Measurements from ENCODE around the gene DIS3L2. TPM values are rescaled to one million over a fixed set of nuclear protein-coding genes. Genes with fewer than 3 reads are reported as not detected.

The DIS3L2 gene
- total RNA-seq, 1 donor from 2014 or later: 11.8 TPM

DNA sequence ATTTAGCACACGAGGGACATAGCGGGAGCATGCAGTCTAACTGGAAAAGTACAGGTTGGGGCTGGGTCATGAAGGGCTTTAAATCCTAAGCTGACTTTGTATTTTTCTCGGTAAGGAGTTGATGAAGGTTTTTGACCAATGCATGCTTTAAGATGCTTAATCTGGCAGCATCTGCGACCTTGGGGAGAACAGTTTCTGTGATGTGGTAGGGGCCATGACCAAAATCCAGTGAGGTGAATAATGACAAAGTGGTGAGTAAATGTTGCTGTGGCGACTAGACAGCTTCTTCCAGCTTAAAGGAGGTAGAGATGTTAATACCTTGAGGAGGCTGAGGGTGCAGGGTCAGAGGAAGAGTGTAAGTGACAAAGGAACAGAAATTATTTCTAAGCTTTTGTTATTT lies 242.4 kb downstream of the DIS3L2 start:
- TF ChIP-seq, protein P1, sequence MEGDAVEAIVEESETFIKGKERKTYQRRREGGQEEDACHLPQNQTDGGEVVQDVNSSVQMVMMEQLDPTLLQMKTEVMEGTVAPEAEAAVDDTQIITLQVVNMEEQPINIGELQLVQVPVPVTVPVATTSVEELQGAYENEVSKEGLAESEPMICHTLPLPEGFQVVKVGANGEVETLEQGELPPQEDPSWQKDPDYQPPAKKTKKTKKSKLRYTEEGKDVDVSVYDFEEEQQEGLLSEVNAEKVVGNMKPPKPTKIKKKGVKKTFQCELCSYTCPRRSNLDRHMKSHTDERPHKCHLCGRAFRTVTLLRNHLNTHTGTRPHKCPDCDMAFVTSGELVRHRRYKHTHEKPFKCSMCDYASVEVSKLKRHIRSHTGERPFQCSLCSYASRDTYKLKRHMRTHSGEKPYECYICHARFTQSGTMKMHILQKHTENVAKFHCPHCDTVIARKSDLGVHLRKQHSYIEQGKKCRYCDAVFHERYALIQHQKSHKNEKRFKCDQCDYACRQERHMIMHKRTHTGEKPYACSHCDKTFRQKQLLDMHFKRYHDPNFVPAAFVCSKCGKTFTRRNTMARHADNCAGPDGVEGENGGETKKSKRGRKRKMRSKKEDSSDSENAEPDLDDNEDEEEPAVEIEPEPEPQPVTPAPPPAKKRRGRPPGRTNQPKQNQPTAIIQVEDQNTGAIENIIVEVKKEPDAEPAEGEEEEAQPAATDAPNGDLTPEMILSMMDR (IDR thresholded peaks at IDR 0.05; ENCODE audit: insufficient read depth, low read length, severe bottlenecking): no peak
- peak; percentile 43 for FAIRE-seq
- no peak for DNase-seq (ENCODE audit: low read depth)
- Histone ChIP-seq H3K27me3 (ENCODE audit: control insufficient read depth, insufficient read depth, low read length) (no peaks in the 10 kb centered on the region), H3K4me3 (ENCODE audit: low read depth, low read length) (no peak overlapping the region), H3K36me3 (ENCODE audit: control insufficient read depth, insufficient read depth, low read length) (no peaks in the 10 kb centered on the region)

DNA sequence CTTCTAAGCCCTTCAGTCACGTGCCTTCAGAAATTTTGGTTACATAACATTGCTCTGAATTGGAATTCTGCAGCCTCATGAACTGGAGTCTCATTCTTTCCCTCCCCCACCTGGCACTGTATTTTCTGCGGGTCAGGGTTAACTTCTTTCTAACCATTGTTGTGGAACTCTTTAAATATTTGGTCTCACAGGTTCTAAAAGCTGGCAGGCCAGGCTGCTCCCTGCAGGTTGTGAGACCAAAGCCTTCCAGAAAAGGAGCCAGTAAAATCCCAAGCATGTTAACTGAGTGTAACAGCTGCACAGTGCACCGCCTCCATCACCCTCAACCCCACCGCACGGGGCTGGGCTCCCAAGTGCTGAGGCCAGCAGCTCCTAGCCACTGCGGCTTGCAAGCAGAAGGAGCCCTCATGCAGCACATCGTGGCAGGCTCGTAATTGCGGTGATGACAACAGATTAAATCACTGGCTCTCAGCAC lies 243.0 kb downstream of the DIS3L2 start:
- H3K27me3 ChIP-seq (ENCODE audit: control insufficient read depth, insufficient read depth, low read length): no peaks in the 10 kb centered on the region
- TF ChIP-seq, protein P1 (IDR thresholded peaks at IDR 0.05; ENCODE audit: insufficient read depth, low read length, severe bottlenecking): no peak
- DNase-seq (ENCODE audit: low read depth) (no peak), FAIRE-seq (no peak)
- H3K4me3 ChIP-seq (ENCODE audit: low read depth, low read length): no peak overlapping the region
- no peaks in the 10 kb centered on the region for H3K36me3 ChIP-seq (ENCODE audit: control insufficient read depth, insufficient read depth, low read length)

DNA sequence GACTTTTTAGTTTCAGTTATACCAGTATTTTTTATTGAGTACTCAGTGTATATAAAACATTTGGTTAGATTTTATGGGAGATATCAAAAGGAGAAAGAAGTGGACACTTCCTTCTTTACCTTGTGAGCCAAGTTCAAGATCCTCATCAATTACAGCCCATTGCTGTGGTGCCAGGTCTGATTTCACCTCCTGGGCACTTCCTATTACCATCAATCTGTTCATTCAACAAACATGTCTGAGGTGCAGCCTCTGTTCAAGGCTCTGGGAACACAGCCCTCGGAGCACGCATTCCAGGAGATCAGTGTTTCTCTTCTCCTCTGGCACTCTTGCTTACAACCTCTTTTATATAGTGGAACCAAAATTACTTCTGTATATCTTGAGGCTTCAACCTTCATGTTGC lies 245.7 kb downstream of the DIS3L2 start:
- FAIRE-seq: no peak
- TF ChIP-seq, protein P1 (IDR thresholded peaks at IDR 0.05; ENCODE audit: insufficient read depth, low read length, severe bottlenecking): no peak
- no peaks in the 10 kb centered on the region for H3K36me3 ChIP-seq (ENCODE audit: control insufficient read depth, insufficient read depth, low read length)
- no peak for DNase-seq (ENCODE audit: low read depth)
- no peak overlapping the region for H3K4me3 ChIP-seq (ENCODE audit: low read depth, low read length)
- no peaks in the 10 kb centered on the region for H3K27me3 ChIP-seq (ENCODE audit: control insufficient read depth, insufficient read depth, low read length)

DNA sequence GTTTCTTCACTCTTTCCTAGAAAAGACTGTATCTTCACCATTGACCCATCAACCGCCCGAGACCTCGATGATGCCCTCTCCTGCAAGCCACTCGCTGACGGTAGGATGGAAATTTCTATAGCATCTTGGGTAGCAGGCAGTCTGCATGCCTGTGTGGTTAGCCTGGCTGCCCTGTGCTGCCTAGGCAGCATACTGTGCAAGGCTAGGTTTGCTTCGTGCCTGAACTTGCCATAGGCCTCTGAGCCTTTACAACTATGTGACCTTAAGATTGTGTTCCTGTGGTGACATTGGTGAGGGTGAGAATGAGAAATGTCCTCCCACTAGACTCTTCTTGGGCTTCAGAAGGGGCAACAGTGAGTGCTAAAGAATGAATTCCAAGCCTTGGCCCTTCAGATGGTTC lies 248.8 kb downstream of the DIS3L2 start:
- H3K36me3 ChIP-seq (ENCODE audit: control insufficient read depth, insufficient read depth, low read length): no peaks in the 10 kb centered on the region
- TF ChIP-seq, protein P1 (IDR thresholded peaks at IDR 0.05; ENCODE audit: insufficient read depth, low read length, severe bottlenecking): no peak
- FAIRE-seq: no peak
- DNase-seq (ENCODE audit: low read depth): peak; percentile 68
- no peak overlapping the region for H3K4me3 ChIP-seq (ENCODE audit: low read depth, low read length)
- H3K27me3 ChIP-seq (ENCODE audit: control insufficient read depth, insufficient read depth, low read length): no peaks in the 10 kb centered on the region

DNA sequence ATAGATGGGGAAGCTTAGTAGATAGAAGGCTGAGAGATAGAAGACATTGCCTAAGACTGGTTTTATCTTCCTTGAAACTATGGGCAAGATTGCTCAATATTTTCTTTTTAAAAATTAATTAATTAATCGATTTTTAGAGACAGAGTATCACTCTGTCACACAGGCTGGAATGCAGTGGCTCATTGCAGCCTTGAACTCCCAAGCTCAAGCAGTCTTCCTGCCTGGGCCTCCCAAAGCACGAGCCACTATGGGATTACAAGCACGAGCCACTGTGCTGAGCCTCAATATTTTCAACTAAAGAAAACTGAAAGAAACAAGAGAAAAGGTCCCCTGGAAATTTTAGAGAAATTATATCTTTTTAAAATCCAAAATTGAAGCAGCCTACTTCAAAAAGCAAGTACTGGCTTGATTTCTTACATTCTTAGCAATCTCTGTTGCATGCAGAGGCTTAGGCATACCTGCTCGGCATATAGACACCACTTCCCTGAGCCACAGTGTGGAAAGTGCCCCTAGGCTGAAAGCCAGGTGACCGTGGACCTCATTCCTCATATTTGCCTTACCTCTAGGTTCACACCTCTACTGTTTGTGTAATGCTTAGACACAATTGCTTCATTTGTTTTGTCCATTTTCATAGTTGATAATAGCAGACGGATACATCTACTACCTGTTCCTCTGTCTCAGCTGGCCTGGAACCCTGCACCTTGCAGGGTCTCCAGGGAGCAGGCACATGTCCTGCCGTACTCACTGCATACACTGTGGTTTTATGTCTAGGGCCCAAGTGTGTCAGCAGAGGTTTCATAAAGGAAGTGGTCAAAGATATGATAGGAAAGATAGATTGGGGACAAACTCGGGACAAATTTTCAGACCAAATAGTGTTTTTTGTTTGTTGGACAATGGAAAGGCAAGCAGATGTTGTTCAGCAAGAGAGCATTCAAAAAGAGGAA lies 250.5 kb downstream of the DIS3L2 start:
- no peaks in the 10 kb centered on the region for H3K27me3 ChIP-seq (ENCODE audit: control insufficient read depth, insufficient read depth, low read length)
- H3K4me3 ChIP-seq (ENCODE audit: low read depth, low read length): no peak overlapping the region
- DNase-seq (ENCODE audit: low read depth) (peak; percentile 80), FAIRE-seq (peak; percentile 13)
- TF ChIP-seq, protein P1 (IDR thresholded peaks at IDR 0.05; ENCODE audit: insufficient read depth, low read length, severe bottlenecking): no peak
- H3K36me3 ChIP-seq (ENCODE audit: control insufficient read depth, insufficient read depth, low read length): no peaks in the 10 kb centered on the region

All from bronchial epithelial cell (primary cell).